Hepatic stellate cell (primary cell): ENCODE measurements around the gene IL17F.

Source experiments
- DNase-seq: peaks from one replicate; pipeline ENCODE4 v3.0.0; 2011; ENCODE audit warnings: low spot score

Gene IL17F

DNA sequence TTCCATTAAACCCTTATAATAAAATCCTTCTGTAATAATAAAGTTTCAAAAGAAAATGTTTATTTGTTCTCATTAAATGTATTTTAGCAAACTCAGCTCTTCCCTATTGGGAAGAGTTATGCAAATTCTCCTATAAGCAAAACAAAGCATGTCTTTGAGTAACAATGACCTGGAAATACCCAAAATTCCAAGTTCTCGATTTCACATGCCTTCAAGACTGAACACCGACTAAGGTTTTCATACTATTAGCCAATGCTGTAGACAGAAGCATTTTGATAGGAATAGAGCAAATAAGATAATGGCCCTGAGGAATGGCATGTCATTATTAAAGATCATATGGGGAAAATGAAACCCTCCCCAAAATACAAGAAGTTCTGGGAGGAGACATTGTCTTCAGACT is 54.3 kb downstream of the IL17F start:
- no peak for DNase-seq

DNA sequence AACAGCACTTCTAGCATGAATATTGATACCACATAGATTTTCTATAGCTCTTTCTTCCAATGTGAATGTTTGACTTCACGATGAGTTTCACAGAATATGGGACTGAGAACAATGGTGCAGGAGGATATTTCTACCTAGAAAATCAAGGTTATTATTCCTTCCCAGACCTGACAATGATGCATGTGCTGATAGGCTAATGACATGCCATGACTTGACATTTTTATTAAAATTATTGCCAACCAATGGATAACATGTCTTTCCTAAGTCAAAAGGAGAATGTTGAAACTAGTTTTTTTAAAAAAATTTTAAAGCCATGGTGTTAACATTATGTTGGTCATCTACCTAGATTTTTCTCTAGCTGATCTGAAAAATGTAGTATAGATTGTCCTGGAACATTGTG is 57.2 kb downstream of the IL17F start:
- DNase-seq, result no peak
